Stimulated activated CD4-positive, alpha-beta T cell treated with anti-CD3 and anti-CD28 coated beads, Interleukin-1b, Interleukin-23, amount 100 ng/mL, for 4 hours (primary cell): ENCODE data around the gene DCAF5.
"Not testable (repeated sequence)": the region's sequence is repeated elsewhere in the genome, so short reads cannot be mapped to it uniquely, and the experiment has no call there.

Source experiments
- DNase-seq, 2 donors: peaks; one replicate each; pipeline ENCODE4 v3.0.0-alpha.2; 2020; ENCODE audit warnings: low read depth in 2 of 2

DCAF5 gene

GRCh38 chr14:69096246-69096645, 56.7 kb downstream of the DCAF5 start:
- DNase-seq: no peak

DNA sequence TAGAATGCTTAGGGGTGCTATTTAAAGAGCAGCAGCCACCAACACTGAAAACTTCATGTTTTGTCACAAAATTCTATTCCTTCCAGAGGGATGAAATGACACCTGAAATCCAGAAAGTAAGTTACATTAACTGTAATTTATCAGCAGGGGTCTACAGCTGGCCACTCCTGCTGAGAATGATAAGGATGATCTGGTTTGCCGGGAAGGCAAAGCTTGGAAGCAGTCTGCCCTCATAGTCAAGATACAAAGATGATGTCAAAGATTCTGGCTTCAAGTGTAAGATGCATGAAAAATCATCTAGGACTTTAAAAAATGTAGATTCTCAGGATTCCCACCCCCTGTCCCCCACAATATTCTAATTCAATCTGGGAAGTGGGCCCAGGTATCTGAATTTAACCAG, 58.4 kb downstream of the DCAF5 start:
- DNase-seq: no peak

- no peak for DNase-seq
Observed at GRCh38 chr14:69093631-69094421, 59.1 kb downstream of the DCAF5 start.

GRCh38 chr14:69092840-69093422, 60.0 kb downstream of the DCAF5 start:
- no peak for DNase-seq

GRCh38 chr14:69091695-69092094, 61.2 kb downstream of the DCAF5 start:
- DNase-seq: no peak

- DNase-seq: no peak
Observed at GRCh38 chr14:69091006-69091405, 61.9 kb downstream of the DCAF5 start.

- DNase-seq: peak in 1 of 2 donors; percentile 15
Observed at GRCh38 chr14:69090187-69090789, 62.6 kb downstream of the DCAF5 start.

DNA sequence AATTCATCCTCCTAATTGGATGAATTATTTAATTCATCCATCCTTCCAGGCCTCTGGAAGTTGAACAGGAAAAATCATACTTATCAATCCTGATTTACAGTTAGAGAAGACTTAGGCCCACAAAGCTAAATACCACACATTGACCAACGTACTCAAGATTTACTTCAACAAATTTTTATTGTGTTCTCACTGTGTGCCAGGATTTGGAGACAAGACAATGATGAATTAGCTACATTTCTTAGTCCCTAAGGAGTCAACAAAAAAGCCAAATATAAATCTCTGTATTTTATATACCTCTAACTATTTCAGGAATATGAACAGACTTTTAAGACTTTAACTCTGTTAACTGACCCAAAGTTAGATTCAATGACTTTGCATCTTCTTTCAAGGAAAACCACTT, 63.9 kb downstream of the DCAF5 start:
- DNase-seq: no peak

DNA sequence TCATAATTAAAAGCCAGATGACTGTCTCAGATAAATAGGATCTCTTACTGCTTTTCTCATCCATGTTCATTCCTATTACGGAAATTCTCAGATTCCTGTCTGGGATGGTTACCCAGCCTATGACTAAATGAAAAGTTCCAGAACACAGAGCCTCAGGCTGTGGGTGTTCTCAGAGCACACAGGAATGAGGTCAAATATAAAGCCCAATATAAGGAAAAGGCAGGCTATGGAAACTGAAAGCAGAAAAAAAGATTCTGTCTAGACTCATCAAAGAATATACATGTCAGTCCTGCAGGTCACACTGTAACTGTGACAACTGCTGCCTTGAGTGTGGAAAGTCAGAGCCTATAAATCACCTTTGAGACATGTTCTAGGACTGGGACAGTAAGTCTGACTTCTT, 64.3 kb downstream of the DCAF5 start:
- no peak for DNase-seq

GRCh38 chr14:69087061-69087461, 65.9 kb downstream of the DCAF5 start:
- DNase-seq: no peak

DNA sequence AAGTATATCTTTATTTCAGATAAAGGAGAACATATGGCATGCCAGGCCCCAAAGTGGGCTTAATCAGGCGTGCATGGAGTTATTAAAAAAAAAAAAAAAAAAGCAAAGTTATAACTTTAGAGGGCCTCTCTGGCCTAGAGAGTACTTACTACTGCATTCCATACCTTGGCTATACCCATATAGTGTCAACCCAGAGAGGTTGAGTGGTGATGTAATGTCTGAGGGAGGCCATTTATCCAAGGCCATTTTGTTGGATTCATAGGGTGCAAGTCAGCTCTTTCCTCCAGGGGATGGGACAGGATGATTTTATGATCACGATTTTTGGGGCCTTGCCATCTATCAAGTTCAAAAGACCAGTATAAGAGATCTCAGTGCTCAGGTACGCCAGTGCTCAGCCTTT, 66.4 kb downstream of the DCAF5 start:
- no peak for DNase-seq

DNA sequence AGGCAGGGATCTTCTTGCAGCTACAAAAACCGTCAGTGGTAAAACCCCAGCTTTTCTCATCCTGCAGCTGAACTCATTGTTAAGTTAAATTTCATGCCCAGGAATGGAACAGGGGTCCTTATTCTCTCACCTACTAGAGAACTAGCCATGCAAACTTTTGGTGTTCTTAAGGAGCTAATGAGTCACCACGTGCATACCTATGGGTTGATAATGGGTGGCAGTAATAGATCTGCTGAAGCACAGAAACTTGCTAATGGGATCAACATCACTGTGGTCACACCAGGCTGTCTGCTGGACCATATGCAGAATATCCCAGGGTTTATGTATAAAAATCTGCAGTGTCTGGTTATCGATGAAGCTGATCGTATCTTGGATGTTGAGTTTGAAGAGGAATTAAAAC, 68.9 kb downstream of the DCAF5 start:
- DNase-seq: no peak

DNA sequence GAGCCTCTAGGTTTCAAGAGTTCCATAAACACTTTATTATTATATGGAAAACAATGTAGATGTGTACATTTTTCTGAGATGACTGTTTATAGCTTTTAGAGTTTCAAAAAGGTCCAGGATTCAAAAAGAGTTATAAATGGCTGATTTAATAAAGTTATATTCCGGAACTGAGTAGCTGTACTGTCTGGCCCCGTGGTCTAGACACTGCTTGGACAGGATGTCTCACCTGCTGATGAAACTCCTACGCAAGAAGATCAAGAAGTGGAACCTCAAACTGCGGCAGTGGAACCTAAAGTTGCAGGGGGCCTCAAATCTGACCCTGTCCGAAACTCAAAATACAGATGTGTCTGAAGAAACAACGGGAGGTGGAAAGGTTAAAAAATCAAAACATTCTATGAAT, 69.7 kb downstream of the DCAF5 start:
- DNase-seq: no peak

DNA sequence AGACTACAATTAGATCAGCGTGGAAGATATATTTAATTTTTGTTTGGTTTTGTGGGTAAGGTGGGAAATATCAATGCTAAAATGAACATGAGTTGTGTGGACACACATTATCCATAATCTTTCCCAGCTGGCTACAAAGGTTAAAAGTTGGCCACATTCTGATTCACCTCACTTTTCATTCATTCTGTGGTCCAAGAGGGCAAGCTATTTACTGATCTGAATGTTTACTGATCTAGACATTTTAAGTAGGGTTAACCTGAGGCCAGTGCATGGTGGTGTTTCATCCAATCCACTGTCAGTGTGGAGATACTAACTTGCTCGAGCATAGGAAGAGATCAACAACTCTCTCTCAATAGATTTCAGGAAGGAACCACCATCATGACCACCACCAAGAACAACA, 71.6 kb downstream of the DCAF5 start:
- no peak for DNase-seq

GRCh38 chr14:69079747-69080146, 73.2 kb downstream of the DCAF5 start:
- DNase-seq: no peak

GRCh38 chr14:69079188-69079742, 73.7 kb downstream of the DCAF5 start:
- no peak for DNase-seq

GRCh38 chr14:69077841-69078240, 75.1 kb downstream of the DCAF5 start:
- DNase-seq: no peak

DNA sequence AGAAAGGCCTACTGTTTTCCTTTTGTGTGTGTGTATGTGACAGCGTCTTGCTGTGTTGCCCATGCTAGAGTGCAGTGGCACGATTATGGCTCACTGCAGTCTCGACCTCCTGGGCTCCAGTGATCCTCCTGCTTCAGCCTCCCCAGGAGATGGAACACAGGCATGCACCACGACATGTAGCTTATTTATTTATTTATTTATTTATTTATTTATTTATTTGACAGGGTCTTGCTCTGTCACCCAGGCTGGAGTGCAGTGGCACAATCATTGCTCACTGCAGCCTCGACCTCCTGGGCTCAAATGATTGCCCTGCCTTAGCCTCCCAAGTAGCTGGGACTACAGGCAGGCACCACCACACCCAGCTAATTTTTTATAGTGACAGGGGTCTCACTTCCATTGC, 75.7 kb downstream of the DCAF5 start:
- DNase-seq: not testable (repeated sequence)

DNA sequence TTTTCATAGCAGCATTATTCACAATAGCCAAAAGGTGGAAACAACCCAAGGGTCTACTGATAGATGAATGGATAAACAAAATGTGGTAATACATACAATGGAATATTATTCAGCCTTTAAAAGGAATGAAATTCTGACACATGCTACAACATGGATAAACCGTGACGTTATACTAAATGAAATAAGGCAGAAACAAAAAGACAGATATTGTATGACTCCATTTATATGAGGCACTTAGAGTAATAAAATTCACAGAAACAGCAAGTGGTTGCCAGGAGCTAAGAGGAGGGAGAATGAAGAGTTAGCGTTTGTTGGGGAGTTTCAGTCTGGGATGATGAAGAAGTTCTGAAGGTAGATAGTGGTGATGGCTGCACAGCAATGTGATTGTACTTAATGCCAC, 76.6 kb downstream of the DCAF5 start:
- DNase-seq: no peak

GRCh38 chr14:69073915-69074314, 79.0 kb downstream of the DCAF5 start:
- DNase-seq: no peak

- DNase-seq: no peak
Observed at GRCh38 chr14:69073429-69073828, 79.5 kb downstream of the DCAF5 start.

- DNase-seq: no peak
Observed at GRCh38 chr14:69072584-69072983, 80.3 kb downstream of the DCAF5 start.
